ENCODE data around the gene KRT32. TPM values are rescaled to one million over a fixed set of nuclear protein-coding genes. Genes with fewer than 3 reads are reported as not detected.
A peak's percentile ranks its signal among the peaks of the same experiment; 100 is the strongest.

KRT32 gene
- total RNA-seq, 1 experiment from 2014 or later = not detected

DNA sequence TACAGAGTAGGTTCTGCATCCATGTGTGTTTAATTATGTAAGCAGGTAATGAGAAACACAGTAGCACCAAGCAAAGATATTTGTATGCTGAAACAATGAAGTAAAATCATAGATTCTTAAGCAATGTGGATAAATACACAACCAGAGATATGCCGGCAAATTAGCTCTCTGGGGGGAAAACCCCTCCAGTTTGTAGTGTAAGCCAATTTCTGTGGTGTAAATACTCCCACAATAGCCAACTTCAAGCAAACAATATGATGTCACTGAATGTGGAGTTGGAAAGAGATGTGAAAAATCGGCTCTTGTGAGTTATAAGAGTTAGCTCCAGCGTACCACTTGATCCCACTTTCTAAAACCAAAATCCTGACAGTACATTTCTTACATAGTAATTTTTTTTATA is 22.5 kb downstream of the KRT32 start:
- Mint-ChIP-seq H3K4me3 (ENCODE audit: unreplicated experiment) (no peak overlapping the region), H3K27ac (ENCODE audit: low read depth, unreplicated experiment) (no peak overlapping the region), H3K36me3 (ENCODE audit: insufficient read depth, unreplicated experiment) (no peaks in the 10 kb centered on the region), H3K4me1 (ENCODE audit: insufficient read depth, unreplicated experiment) (peaks cover 5% of the 10 kb centered on the region), H3K27me3 (ENCODE audit: insufficient read depth, unreplicated experiment) (peaks cover 48% of the 10 kb centered on the region), H3K9me3 (ENCODE audit: unreplicated experiment) (no peaks in the 10 kb centered on the region)
- TF ChIP-seq, protein P1, sequence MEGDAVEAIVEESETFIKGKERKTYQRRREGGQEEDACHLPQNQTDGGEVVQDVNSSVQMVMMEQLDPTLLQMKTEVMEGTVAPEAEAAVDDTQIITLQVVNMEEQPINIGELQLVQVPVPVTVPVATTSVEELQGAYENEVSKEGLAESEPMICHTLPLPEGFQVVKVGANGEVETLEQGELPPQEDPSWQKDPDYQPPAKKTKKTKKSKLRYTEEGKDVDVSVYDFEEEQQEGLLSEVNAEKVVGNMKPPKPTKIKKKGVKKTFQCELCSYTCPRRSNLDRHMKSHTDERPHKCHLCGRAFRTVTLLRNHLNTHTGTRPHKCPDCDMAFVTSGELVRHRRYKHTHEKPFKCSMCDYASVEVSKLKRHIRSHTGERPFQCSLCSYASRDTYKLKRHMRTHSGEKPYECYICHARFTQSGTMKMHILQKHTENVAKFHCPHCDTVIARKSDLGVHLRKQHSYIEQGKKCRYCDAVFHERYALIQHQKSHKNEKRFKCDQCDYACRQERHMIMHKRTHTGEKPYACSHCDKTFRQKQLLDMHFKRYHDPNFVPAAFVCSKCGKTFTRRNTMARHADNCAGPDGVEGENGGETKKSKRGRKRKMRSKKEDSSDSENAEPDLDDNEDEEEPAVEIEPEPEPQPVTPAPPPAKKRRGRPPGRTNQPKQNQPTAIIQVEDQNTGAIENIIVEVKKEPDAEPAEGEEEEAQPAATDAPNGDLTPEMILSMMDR (IDR thresholded peaks at IDR 0.05; ENCODE audit: unreplicated experiment) = no peak
- intact Hi-C loops (cut with micrococcal nuclease) = no loop called here
- CTCF ChIA-PET = interaction anchor here (1.1 kb wide), 1 partner anchor 104 kb away, joined by 4 read pairs; no protein-coding TSS in a partner anchor
- POLR2A ChIA-PET = interaction anchor here (0.6 kb wide), 1 partner anchor 13 kb away, joined by 3 read pairs; no protein-coding TSS in a partner anchor
- no TSS peak for BruUV-seq (replicated peaks)
- DNase-seq (ENCODE audit: unreplicated experiment) = no peak

DNA sequence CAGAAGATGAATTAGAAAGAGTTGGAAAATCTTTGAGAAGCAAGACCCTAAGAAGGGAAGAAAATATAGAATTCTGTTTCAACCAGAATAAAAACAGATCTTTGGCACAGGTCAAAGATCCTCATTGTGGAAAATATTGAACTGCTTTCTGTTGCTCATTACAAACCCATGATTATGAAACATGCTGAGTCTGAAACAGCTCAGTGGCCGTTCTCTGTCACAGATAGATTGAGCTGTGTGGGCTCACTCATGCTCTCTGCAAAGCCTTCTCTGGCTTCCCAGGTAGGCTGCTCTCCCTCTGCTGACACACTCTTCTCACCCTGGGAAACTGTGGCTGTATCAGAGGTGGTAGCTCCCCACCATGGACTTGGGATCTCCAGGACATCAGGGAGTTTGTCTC is 23.0 kb downstream of the KRT32 start:
- intact Hi-C loops (cut with micrococcal nuclease) = no loop called here
- ChIA-PET CTCF (interaction anchor here (1.1 kb wide), 1 partner anchor 104 kb away, joined by 4 read pairs; no protein-coding TSS in a partner anchor), POLR2A (interaction anchor here (0.6 kb wide), 1 partner anchor 244 kb away, joined by 3 read pairs; no protein-coding TSS in a partner anchor)
- DNase-seq (ENCODE audit: unreplicated experiment) = no peak
- Mint-ChIP-seq H3K27me3 (ENCODE audit: insufficient read depth, unreplicated experiment) (peaks cover 53% of the 10 kb centered on the region), H3K4me1 (ENCODE audit: insufficient read depth, unreplicated experiment) (peaks cover 9% of the 10 kb centered on the region), H3K4me3 (ENCODE audit: unreplicated experiment) (no peak overlapping the region), H3K36me3 (ENCODE audit: insufficient read depth, unreplicated experiment) (no peaks in the 10 kb centered on the region), H3K27ac (ENCODE audit: low read depth, unreplicated experiment) (no peak overlapping the region), H3K9me3 (ENCODE audit: unreplicated experiment) (no peaks in the 10 kb centered on the region)
- no TSS peak for BruUV-seq (replicated peaks)
- TF ChIP-seq, protein P1 (IDR thresholded peaks at IDR 0.05; ENCODE audit: unreplicated experiment) = no peak

DNA sequence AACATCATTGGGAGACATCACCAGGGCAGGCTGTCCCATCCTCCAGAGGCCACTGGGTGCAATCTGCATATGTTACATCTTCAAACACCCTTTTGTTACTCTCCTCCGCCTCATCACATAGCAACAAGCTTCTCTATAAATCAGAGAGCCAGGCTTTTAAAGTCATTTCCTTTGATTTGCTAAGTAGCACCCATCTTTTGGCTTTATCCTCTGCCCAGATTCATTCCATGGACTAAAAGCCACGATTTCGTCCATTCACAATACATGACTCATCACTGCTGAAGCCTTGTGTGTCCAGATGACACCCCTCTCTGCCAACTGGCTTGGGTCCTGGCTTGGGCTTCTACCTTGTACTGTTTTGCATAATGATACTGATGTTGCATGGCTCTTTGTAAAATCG is 24.4 kb downstream of the KRT32 start:
- DNase-seq (ENCODE audit: unreplicated experiment) = peak; percentile 38
- Mint-ChIP-seq H3K4me3 (ENCODE audit: unreplicated experiment) (no peak overlapping the region), H3K36me3 (ENCODE audit: insufficient read depth, unreplicated experiment) (no peaks in the 10 kb centered on the region), H3K27ac (ENCODE audit: low read depth, unreplicated experiment) (no peak overlapping the region), H3K4me1 (ENCODE audit: insufficient read depth, unreplicated experiment) (peaks cover 6% of the 10 kb centered on the region), H3K27me3 (ENCODE audit: insufficient read depth, unreplicated experiment) (peaks cover 57% of the 10 kb centered on the region), H3K9me3 (ENCODE audit: unreplicated experiment) (no peaks in the 10 kb centered on the region)
- TF ChIP-seq, protein P1 (IDR thresholded peaks at IDR 0.05; ENCODE audit: unreplicated experiment) = no peak
- ChIA-PET CTCF (no interaction called here), POLR2A (no interaction called here)
- intact Hi-C loops (cut with micrococcal nuclease) = no loop called here
- BruUV-seq (replicated peaks) = no TSS peak

DNA sequence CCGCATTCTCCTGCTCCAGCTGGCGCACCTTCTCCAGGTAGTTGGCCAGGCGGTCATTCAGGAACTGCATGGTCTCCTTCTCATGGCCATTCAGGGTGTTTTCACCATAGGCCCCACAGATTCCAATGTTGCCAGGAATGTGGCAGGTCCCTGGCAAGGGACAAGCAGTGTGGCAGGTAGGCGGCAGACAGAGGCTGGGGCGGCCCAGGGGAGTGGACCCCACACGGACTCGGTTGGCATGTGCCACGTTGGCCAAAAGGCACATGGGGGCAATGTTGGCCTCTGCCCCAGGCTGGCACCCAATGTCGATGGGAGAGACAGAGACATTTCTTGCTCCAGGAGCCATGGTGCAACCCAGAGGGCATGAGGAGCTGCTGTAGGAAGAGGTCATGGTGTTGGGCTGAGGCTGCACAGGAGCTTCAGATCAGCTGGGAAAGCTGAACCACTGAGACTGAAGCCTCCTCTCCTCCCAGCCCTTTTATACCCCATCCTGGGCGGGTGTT is 26.6 kb downstream of the KRT32 start, which contains the start of gene KRT38:
Gene KRT38 (minus strand): TSS at position 453 of the 503 bp plus-strand sequence. CDS start 62 bp downstream, at position 391.
- DNase-seq (ENCODE audit: unreplicated experiment) = no peak
- BruUV-seq (replicated peaks) = no TSS peak
- Mint-ChIP-seq H3K4me3 (ENCODE audit: unreplicated experiment) (no peak within 1 kb of the TSS), H3K4me1 (ENCODE audit: insufficient read depth, unreplicated experiment) (peaks cover 6% of the 10 kb centered on the region), H3K27me3 (ENCODE audit: insufficient read depth, unreplicated experiment) (peaks cover 68% of the 10 kb centered on the region), H3K36me3 (ENCODE audit: insufficient read depth, unreplicated experiment) (no peaks in the 10 kb centered on the region), H3K27ac (ENCODE audit: low read depth, unreplicated experiment) (no peak within 1 kb of the TSS), H3K9me3 (ENCODE audit: unreplicated experiment) (no peaks in the 10 kb centered on the region)
- intact Hi-C loops (cut with micrococcal nuclease) = no loop called here
- POLR2A ChIA-PET = interaction anchor here (0.6 kb wide), 1 partner anchor 11 kb away, joined by 4 read pairs; no protein-coding TSS in a partner anchor
- CTCF ChIA-PET = interaction anchor here (0.6 to 1.4 kb wide), 3 partner anchors 18 to 476 kb away, joined by 3 to 5 read pairs (median 3); no protein-coding TSS in a partner anchor
- TF ChIP-seq, protein P1 (IDR thresholded peaks at IDR 0.05; ENCODE audit: unreplicated experiment) = no peak
